PC-9 (cell line): ENCODE measurements around the gene PPP1R9B. TPM values are rescaled to one million over a fixed set of nuclear protein-coding genes. Genes with fewer than 3 reads are reported as not detected.
A peak's percentile ranks its signal among the peaks of the same experiment; 100 is the strongest.

ENCODE experiments used
- BruUV-seq: library from RNA; stranded (reverse); fragments of 400-500 nt; replicated peaks from 2 replicates; lab custom pipeline; 2021; lab: Mats Ljungman, UMichigan
- CTCF ChIA-PET: fragments of 300-600 bp; sonication (Branson Sonifier 250); formaldehyde crosslinking; loops from one replicate; lab custom pipeline; 2022; ENCODE audit warnings: antibody characterized with exemption; lab: Charles Lee
- POLR2A ChIA-PET: fragments of 300-600 bp; sonication (Branson Sonifier 250); formaldehyde crosslinking; loops from one replicate; lab custom pipeline; 2022; ENCODE audit warnings: antibody characterized with exemption; ENCODE audit not compliant: unreplicated experiment; lab: Charles Lee
- DNase-seq, 2 experiments: peaks; one replicate each; pipeline versions ENCODE4 v3.0.0 to v3.0.0-alpha.2; 2015 to 2022; ENCODE audit warnings: mixed read lengths in 1 of 2
- H2AFZ ChIP-seq: fragments of 200-600 bp; sonication (generic); 2 replicates; pipeline ENCODE4 v1.8.1; 2017; ENCODE audit warnings: antibody characterized with exemption
- H3F3A ChIP-seq: fragments of 200-600 bp; sonication (generic); 2 replicates; pipeline ENCODE4 v1.8.1; 2017; ENCODE audit warnings: antibody characterized with exemption, mild to moderate bottlenecking, low read depth; ENCODE audit not compliant: insufficient read depth
- H3K27ac ChIP-seq: fragments of 200-600 bp; sonication (generic); 2 replicates; pipeline ENCODE4 v1.6.1; 2016; ENCODE audit warnings: mixed run types
- H3K27me3 ChIP-seq: fragments of 200-600 bp; sonication (generic); 2 replicates; pipeline ENCODE4 v1.6.1; 2016; ENCODE audit warnings: low read depth, mixed run types; ENCODE audit not compliant: insufficient read depth
- H3K36me3 ChIP-seq: fragments of 200-600 bp; sonication (generic); 2 replicates; pipeline ENCODE4 v1.6.1; 2016; ENCODE audit warnings: low read depth, mixed run types
- H3K4me1 ChIP-seq: fragments of 200-600 bp; sonication (generic); replicated peaks from 2 replicates; pipeline ENCODE4 v1.6.1; 2016; ENCODE audit warnings: mixed run types; ENCODE audit not compliant: insufficient read depth
- H3K4me2 ChIP-seq: fragments of 200-600 bp; sonication (generic); 2 replicates; pipeline ENCODE4 v1.6.1; 2017; ENCODE audit warnings: mixed run types
- H3K4me3 ChIP-seq: fragments of 200-600 bp; sonication (generic); 2 replicates; pipeline ENCODE4 v1.6.1; 2016; ENCODE audit warnings: mixed run types
- H3K79me2 ChIP-seq: fragments of 200-600 bp; sonication (generic); 2 replicates; pipeline ENCODE4 v1.6.1; 2017; ENCODE audit warnings: low read depth, mixed run types
- H3K9me2 ChIP-seq: fragments of 200-600 bp; sonication (generic); 2 replicates; pipeline ENCODE4 v1.8.1; 2017; ENCODE audit warnings: mild to moderate bottlenecking; ENCODE audit not compliant: insufficient read depth
- H3K9me3 ChIP-seq: fragments of 200-600 bp; sonication (generic); 2 replicates; pipeline ENCODE4 v1.8.1; 2016; ENCODE audit warnings: low read depth; ENCODE audit not compliant: insufficient read depth
- H4K20me1 ChIP-seq: fragments of 200-600 bp; sonication (generic); 2 replicates; pipeline ENCODE4 v1.8.1; 2017; ENCODE audit not compliant: insufficient read depth
- EZH2 ChIP-seq: fragments of 200-600 bp; sonication (generic); IDR thresholded peaks from 2 replicates; pipeline ENCODE4 v1.8.0; 2017; ENCODE audit warnings: antibody characterized with exemption, low read depth
- intact Hi-C: fragments of 100-400 bp; cut with micrococcal nuclease; formaldehyde crosslinking; loops from one replicate; pipeline ENCODE4 v1.10.0; 2022; ENCODE audit not compliant: unreplicated experiment
- total RNA-seq: library from RNA; stranded (reverse); gene quantifications from 2 replicates; pipeline ENCODE4 v1.2.3, GENCODE V29; 2021
- TF ChIP-seq, protein P1 (sequence below): fragments of 200-600 bp; sonication (generic); conservative IDR thresholded peaks from 2 replicates; pipeline ENCODE4 v1.6.1; 2017; ENCODE audit warnings: mixed run types, antibody characterized with exemption, mild to moderate bottlenecking, moderate library complexity

Gene PPP1R9B
- total RNA-seq, 1 experiment from 2014 or later, result 35.8 TPM

GRCh38 chr17:50109207-50109606 is 41.3 kb downstream of the PPP1R9B start:
- no peak for DNase-seq
- H3K27ac ChIP-seq, result no peak overlapping the region
- H3K9me3 ChIP-seq, result no peaks in the 10 kb centered on the region
- intact Hi-C loops, result no loop called here
- H4K20me1 ChIP-seq, result no peaks in the 10 kb centered on the region
- no peaks in the 10 kb centered on the region for H3K9me2 ChIP-seq
- H3K36me3 ChIP-seq, result no peaks in the 10 kb centered on the region
- H3F3A ChIP-seq, result peaks cover 5% of the 10 kb centered on the region; the same call in 1 of the 2 replicates
- no peak overlapping the region for H3K4me3 ChIP-seq
- H2AFZ ChIP-seq, result no peak overlapping the region
- POLR2A ChIA-PET, result no interaction called here
- peaks cover 20% of the 10 kb centered on the region for H3K4me1 ChIP-seq
- H3K27me3 ChIP-seq, result no peaks in the 10 kb centered on the region
- no peak for TF ChIP-seq EZH2
- TF ChIP-seq, protein P1, sequence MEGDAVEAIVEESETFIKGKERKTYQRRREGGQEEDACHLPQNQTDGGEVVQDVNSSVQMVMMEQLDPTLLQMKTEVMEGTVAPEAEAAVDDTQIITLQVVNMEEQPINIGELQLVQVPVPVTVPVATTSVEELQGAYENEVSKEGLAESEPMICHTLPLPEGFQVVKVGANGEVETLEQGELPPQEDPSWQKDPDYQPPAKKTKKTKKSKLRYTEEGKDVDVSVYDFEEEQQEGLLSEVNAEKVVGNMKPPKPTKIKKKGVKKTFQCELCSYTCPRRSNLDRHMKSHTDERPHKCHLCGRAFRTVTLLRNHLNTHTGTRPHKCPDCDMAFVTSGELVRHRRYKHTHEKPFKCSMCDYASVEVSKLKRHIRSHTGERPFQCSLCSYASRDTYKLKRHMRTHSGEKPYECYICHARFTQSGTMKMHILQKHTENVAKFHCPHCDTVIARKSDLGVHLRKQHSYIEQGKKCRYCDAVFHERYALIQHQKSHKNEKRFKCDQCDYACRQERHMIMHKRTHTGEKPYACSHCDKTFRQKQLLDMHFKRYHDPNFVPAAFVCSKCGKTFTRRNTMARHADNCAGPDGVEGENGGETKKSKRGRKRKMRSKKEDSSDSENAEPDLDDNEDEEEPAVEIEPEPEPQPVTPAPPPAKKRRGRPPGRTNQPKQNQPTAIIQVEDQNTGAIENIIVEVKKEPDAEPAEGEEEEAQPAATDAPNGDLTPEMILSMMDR, result no peak
- H3K4me2 ChIP-seq, result no peak overlapping the region
- no TSS peak for BruUV-seq
- H3K79me2 ChIP-seq, result no peaks in the 10 kb centered on the region
- CTCF ChIA-PET, result no interaction called here

DNA sequence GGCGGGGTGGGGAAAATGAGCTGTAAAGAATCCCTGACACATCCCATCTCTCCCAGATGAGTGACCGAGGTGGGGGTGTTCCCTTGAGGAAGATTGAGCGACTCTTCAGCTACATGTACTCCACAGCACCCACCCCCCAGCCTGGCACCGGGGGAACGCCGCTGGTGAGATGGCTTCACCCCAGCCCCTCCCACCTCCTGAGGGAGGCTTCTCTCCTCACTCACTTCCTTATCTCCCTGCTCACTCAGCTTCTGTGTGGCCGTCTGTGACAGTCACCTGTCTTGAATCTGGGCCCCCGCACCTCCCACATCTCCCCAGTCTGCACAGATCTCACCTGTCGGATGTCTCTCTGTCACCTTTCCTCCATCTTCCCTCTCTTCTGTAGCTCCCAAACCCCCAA is 41.9 kb downstream of the PPP1R9B start:
- no peak overlapping the region for H3K4me3 ChIP-seq
- no peaks in the 10 kb centered on the region for H3K27me3 ChIP-seq
- POLR2A ChIA-PET, result no interaction called here
- no TSS peak for BruUV-seq
- 0 out of 2 replicates have a peak overlapping the region, but pooled peaks have one; percentile 11 for H3K4me2 ChIP-seq
- H3K27ac ChIP-seq, result no peak overlapping the region
- no peaks in the 10 kb centered on the region for H3K79me2 ChIP-seq
- H3F3A ChIP-seq, result peaks cover 5% of the 10 kb centered on the region; the same call in 1 of the 2 replicates
- TF ChIP-seq, protein P1, result no peak
- TF ChIP-seq EZH2, result no peak
- DNase-seq, result no peak
- intact Hi-C loops, result no loop called here
- CTCF ChIA-PET, result interaction anchor here (1.8 kb wide), 1 partner anchor 14 kb away, joined by 9 read pairs; no protein-coding TSS in a partner anchor
- H3K9me2 ChIP-seq, result no peaks in the 10 kb centered on the region
- H3K36me3 ChIP-seq, result no peaks in the 10 kb centered on the region
- H2AFZ ChIP-seq, result no peak overlapping the region
- no peaks in the 10 kb centered on the region for H4K20me1 ChIP-seq
- peaks cover 20% of the 10 kb centered on the region for H3K4me1 ChIP-seq
- no peaks in the 10 kb centered on the region for H3K9me3 ChIP-seq

DNA sequence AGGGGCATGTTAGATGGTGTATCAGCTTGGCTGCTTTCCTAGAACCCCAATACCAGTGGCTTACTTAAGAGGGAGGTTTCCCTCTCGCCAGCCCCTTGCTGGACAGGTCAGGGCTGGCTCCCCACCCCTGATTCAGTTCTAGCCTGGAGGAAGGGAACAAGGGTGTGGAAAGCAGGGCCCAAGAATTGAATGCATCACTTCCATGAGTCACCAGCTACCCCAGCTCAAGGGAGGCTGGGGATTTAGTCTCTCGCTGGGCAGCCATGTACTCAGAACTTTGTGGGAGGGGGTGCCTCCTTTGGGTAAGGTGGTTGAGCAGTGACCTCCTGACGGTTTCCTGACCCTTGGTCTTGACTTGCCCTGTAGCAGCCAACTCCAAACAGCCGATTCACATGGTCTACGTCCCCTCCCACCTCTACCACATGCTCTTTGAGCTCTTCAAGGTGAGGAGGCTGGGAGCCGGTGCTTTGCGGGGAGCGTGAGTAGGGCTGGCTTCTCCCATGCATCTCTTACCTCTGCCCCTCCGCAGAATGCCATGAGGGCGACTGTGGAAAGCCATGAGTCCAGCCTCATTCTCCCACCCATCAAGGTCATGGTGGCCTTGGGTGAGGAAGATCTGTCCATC is 42.6 kb downstream of the PPP1R9B start:
- no peak overlapping the region for H3K27ac ChIP-seq
- H3K4me2 ChIP-seq, result peak overlapping the region; percentile 11; the same call in 1 of the 2 replicates
- H2AFZ ChIP-seq, result no peak overlapping the region
- no TSS peak for BruUV-seq
- TF ChIP-seq, protein P1, result no peak
- no peak for TF ChIP-seq EZH2
- no peaks in the 10 kb centered on the region for H3K9me3 ChIP-seq
- H3K36me3 ChIP-seq, result no peaks in the 10 kb centered on the region
- no peaks in the 10 kb centered on the region for H3K9me2 ChIP-seq
- H4K20me1 ChIP-seq, result no peaks in the 10 kb centered on the region
- H3K27me3 ChIP-seq, result no peaks in the 10 kb centered on the region
- peaks cover 5% of the 10 kb centered on the region; the same call in 1 of the 2 replicates for H3F3A ChIP-seq
- CTCF ChIA-PET, result interaction anchor here (0.6 to 1.8 kb wide), 2 partner anchors 14 to 16 kb away, joined by 4 to 9 read pairs; no protein-coding TSS in a partner anchor
- peak; percentile 51 to 71 for DNase-seq
- POLR2A ChIA-PET, result interaction anchor here (0.6 kb wide), 1 partner anchor 25 kb away, joined by 3 read pairs; no protein-coding TSS in a partner anchor
- peaks cover 23% of the 10 kb centered on the region for H3K4me1 ChIP-seq
- H3K79me2 ChIP-seq, result 0 out of 2 replicates have a peak, but pooled peaks cover under 1% of the 10 kb centered on the region
- intact Hi-C loops, result no loop called here
- no peak overlapping the region for H3K4me3 ChIP-seq
